Renal cortex interstitium (tissue), 11 donors: Measurements from ENCODE around the gene TTC17. TPM values are rescaled to one million over a fixed set of nuclear protein-coding genes. Genes with fewer than 3 reads are reported as not detected.

Experiments
- DNase-seq, 11 donors: peaks; one replicate each; pipeline ENCODE4 v3.0.0-alpha.2; 2013; ENCODE audit warnings: low read depth in 9 of 11, low spot score in 4 of 11; ENCODE audit errors: extremely low read depth in 1 of 11
- polyA plus RNA-seq, 3 donors: library from polyadenylated mRNA; unstranded; fragments of 120-200 nt; gene quantifications; one replicate each; pipeline ENCODE4 v1.2.1, GENCODE V29; 2013; ENCODE audit not compliant: insufficient read length in 3 of 3

The TTC17 gene
- polyA plus RNA-seq, 3 donors: 109 to 185 (median 125) TPM

- no peak for DNase-seq
These were observed 145.7 kb downstream of the TTC17 start for GRCh38 chr11:43504316-43504950.

GRCh38 chr11:43505171-43505570 is 146.5 kb downstream of the TTC17 start:
- DNase-seq: no peak

GRCh38 chr11:43507171-43507570 is 148.5 kb downstream of the TTC17 start:
- no peak for DNase-seq

GRCh38 chr11:43508511-43508918 is 149.8 kb downstream of the TTC17 start:
- no peak for DNase-seq

- DNase-seq: no peak
These were observed 153.2 kb downstream of the TTC17 start for GRCh38 chr11:43511959-43512358.

GRCh38 chr11:43515090-43515489 is 156.4 kb downstream of the TTC17 start:
- DNase-seq: no peak

GRCh38 chr11:43516316-43516850 is 157.7 kb downstream of the TTC17 start:
- no peak for DNase-seq

GRCh38 chr11:43517518-43517917 is 158.8 kb downstream of the TTC17 start:
- no peak for DNase-seq

- no peak for DNase-seq
These were observed 159.9 kb downstream of the TTC17 start for GRCh38 chr11:43518408-43519160.

- no peak for DNase-seq
These were observed 162.8 kb downstream of the TTC17 start for GRCh38 chr11:43521471-43521870.

- no peak for DNase-seq
These were observed 164.9 kb downstream of the TTC17 start for GRCh38 chr11:43523632-43524031.

- no peak for DNase-seq
These were observed 173.3 kb downstream of the TTC17 start for GRCh38 chr11:43532041-43532440.

- no peak for DNase-seq
These were observed 179.3 kb downstream of the TTC17 start for GRCh38 chr11:43537833-43538615.

GRCh38 chr11:43541993-43542392 is 183.3 kb downstream of the TTC17 start:
- DNase-seq: no peak

- DNase-seq: no peak
These were observed 184.3 kb downstream of the TTC17 start for GRCh38 chr11:43542750-43543712.
